A549 treated with DMSO at 1 μM for 4 hours (cell line): ENCODE data around the gene E2F3. TPM values are rescaled to one million over a fixed set of nuclear protein-coding genes. Genes with fewer than 3 reads are reported as not detected.

Experiments
- total RNA-seq: library from RNA; stranded (reverse); fragments of 200-300 nt; extraction: Qiagen RNA extraction; gene quantifications from 5 replicates; pipeline ENCODE4 v1.2.3, GENCODE V29; 2022; ENCODE audit warnings: low read depth

Gene E2F3
- total RNA-seq = 14.1 to 16.1 TPM (median 14.9 TPM) in 5 replicates

GRCh38 chr6:20401205-20402091 is at the start of gene E2F3:
TSS of gene E2F3 (plus strand) at chr6:20401879. CDS start at chr6:20402233, 354 bp downstream.

GRCh38 chr6:20534295-20535262 is 132.9 kb downstream of the E2F3 start, which contains the start of gene CDKAL1:
TSS of gene CDKAL1 (plus strand) at chr6:20534457. CDS start at chr6:20546351, 11,894 bp downstream.

Other genes starting within 250 kb of the E2F3 start
- 2.9 to 3.6 TPM (median 3.4 TPM) in 5 replicates for gene MBOAT1, start 189.4 kb upstream of the E2F3 start, total RNA-seq
- gene CDKAL1, start 132.6 kb downstream of the E2F3 start, total RNA-seq = 3.3 to 3.7 TPM (median 3.5 TPM) in 5 replicates